Activated B cell treated with CpG ODN at 0.5 μM for 24 hours (primary cell): ENCODE results near the gene ERICH2. TPM values are rescaled to one million over a fixed set of nuclear protein-coding genes. Genes with fewer than 3 reads are reported as not detected.

Source experiments
- ATAC-seq: fragments of 200-7000 bp; cut with Tn5 transposase; one replicate; pipeline ENCODE4 v1.10.0; 2021; ENCODE audit warnings: low read depth, mild to moderate bottlenecking, moderate library complexity
- CTCF ChIA-PET: fragments of 350-600 bp; sonication (Branson Sonifier 250); formaldehyde crosslinking; loops from one replicate; lab custom pipeline; 2021; ENCODE audit warnings: antibody characterized with exemption; lab: Charles Lee
- POLR2A ChIA-PET: fragments of 350-600 bp; sonication (Branson Sonifier 250); formaldehyde crosslinking; loops from one replicate; lab custom pipeline; 2021; ENCODE audit warnings: antibody characterized with exemption; lab: Charles Lee
- DNase-seq: peaks from one replicate; pipeline ENCODE4 v3.0.0; 2022
- H3K27ac Mint-ChIP-seq: one replicate; pipeline ENCODE4 v1.8.0; 2020; ENCODE audit warnings: mixed read lengths
- H3K27me3 Mint-ChIP-seq: one replicate; pipeline ENCODE4 v1.8.0; 2021; ENCODE audit warnings: mixed read lengths
- H3K36me3 Mint-ChIP-seq: one replicate; pipeline ENCODE4 v1.8.0; 2021; ENCODE audit warnings: low read depth, mixed read lengths
- H3K4me1 Mint-ChIP-seq: one replicate; pipeline ENCODE4 v1.8.0; 2021; ENCODE audit warnings: mixed read lengths
- H3K4me3 Mint-ChIP-seq: one replicate; pipeline ENCODE4 v1.8.0; 2020; ENCODE audit warnings: mild to moderate bottlenecking, mixed read lengths
- H3K9me3 Mint-ChIP-seq: one replicate; pipeline ENCODE4 v1.8.0; 2020; ENCODE audit warnings: mixed read lengths
- intact Hi-C: fragments of 100-400 bp; cut with micrococcal nuclease; formaldehyde crosslinking; loops from one replicate; pipeline ENCODE4 v1.15.1; 2024
- total RNA-seq: library from RNA; stranded (reverse); gene quantifications from 2 replicates; pipeline ENCODE4 v1.2.3, GENCODE V29; 2022
- TF ChIP-seq, protein P1 (sequence below): fragments of 200-600 bp; IDR thresholded peaks from one replicate; pipeline ENCODE4 v1.8.0; 2022; ENCODE audit warnings: antibody characterized with exemption, mild to moderate bottlenecking

ERICH2 gene
- total RNA-seq, 1 donor from 2014 or later = not detected

DNA sequence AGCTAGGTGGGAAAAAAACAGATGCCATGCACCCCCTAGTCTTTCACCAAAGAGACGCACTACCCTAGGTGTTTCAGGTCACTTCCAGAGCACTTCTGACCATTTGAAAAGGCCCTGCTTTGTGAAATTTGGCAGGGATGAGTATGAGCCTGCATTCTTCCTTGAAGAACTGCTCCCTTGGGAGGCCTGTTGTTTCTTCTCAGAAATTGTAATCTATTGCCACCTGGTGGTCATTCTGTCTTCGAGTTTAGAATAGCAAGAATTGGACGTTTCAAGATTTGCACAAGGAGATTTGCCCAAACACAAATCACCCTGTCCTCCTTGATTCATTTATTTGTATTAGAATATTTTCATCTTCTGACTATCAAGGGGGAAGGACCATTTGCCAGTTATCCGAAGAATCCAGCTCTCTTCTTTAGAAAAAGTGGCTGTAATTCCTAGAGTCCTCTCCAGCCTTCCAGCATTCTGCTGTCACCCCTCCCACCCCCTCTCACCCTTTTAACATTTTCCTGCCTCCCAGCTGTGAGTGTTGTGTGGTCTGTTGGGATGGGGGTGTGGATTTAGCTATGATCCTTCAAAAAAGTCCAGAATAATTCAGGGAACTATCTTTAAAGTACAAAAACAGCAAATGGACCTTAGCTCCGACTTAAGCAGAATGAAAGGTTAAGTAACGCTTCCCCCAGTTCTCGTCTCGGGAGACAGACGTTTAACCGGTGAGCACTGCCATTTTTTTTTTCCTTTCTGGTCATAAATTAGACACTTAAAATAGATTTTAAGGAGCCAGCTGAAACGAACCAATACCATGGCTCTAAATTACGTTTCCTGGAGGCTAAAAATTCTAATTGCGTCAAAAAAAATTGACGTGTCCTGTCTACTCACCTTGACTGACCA, 42.8 kb downstream of the ERICH2 start:
- no peak for DNase-seq
- intact Hi-C loops = loop anchor here (1.0 to 10.0 kb wide), 5 partner anchors 404 to 1451 kb away; partner anchors contain the start of gene LRP2

DNA sequence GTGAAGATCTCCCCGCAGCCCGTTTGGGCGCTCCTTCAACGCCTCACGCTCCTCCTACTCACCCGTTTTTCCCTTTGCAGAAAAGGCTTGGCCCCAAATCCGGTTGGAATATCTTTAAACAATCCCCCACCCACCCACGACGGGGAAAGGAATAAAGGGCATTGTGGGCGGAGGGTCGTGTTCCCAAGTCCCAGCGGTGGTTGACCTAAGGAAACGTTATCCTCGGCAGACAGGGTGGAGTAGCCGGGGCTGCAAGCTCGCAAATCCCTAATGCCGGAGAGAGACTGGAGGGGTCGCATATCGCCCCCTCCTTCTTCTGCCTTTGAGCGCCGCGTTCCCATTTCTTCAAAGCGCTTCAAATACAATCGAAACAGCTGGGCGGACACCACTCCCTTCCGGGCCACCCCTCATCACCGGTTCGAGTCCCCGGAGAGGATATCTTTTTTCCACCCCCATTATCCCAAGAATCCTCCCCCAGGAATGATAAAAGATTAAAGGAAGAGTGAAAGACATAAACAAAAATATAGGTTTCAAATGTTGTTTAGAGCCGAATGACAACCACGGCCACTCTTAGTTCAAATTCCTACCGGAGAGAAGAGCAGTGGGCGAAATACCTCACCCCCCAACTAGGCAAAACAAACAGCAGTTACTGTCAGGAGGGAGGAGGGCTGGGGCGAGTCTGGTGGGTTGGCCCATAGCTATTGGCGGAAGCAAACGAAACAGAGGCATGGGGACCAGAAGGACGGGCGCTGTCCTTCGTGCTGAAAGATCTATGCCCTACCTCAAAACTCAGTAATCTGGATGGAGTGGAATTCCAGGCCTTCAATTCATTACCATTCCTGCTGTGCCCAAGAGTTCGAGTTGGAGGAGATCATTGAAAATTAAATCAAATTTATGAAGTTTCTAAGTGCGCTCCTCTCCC, 43.7 kb downstream of the ERICH2 start:
- POLR2A ChIA-PET = no interaction called here
- H3K27me3 Mint-ChIP-seq = peaks cover 62% of the 10 kb centered on the region
- CTCF ChIA-PET = interaction anchor here (0.8 to 3.6 kb wide), 9 partner anchors 42 to 883 kb away, joined by 3 to 15 read pairs (median 4); no protein-coding TSS in a partner anchor
- no peak overlapping the region for H3K27ac Mint-ChIP-seq
- intact Hi-C loops = loop anchor here (2.0 to 10.0 kb wide), 4 partner anchors 43 to 1452 kb away; partner anchors contain the start of genes ERICH2, LRP2 and SP5
- no peaks in the 10 kb centered on the region for H3K9me3 Mint-ChIP-seq
- TF ChIP-seq, protein P1, sequence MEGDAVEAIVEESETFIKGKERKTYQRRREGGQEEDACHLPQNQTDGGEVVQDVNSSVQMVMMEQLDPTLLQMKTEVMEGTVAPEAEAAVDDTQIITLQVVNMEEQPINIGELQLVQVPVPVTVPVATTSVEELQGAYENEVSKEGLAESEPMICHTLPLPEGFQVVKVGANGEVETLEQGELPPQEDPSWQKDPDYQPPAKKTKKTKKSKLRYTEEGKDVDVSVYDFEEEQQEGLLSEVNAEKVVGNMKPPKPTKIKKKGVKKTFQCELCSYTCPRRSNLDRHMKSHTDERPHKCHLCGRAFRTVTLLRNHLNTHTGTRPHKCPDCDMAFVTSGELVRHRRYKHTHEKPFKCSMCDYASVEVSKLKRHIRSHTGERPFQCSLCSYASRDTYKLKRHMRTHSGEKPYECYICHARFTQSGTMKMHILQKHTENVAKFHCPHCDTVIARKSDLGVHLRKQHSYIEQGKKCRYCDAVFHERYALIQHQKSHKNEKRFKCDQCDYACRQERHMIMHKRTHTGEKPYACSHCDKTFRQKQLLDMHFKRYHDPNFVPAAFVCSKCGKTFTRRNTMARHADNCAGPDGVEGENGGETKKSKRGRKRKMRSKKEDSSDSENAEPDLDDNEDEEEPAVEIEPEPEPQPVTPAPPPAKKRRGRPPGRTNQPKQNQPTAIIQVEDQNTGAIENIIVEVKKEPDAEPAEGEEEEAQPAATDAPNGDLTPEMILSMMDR = no peak
- H3K4me1 Mint-ChIP-seq = peaks cover 38% of the 10 kb centered on the region
- H3K36me3 Mint-ChIP-seq = no peaks in the 10 kb centered on the region
- ATAC-seq (no peak), DNase-seq (no peak)
- no peak overlapping the region for H3K4me3 Mint-ChIP-seq

More for the DNA sequence above, 42.8 kb downstream of the ERICH2 start:
- H3K27ac Mint-ChIP-seq = peak overlapping the region; percentile 35
- H3K27me3 Mint-ChIP-seq = peaks cover 57% of the 10 kb centered on the region
- TF ChIP-seq, protein P1 = no peak
- H3K4me1 Mint-ChIP-seq = peaks cover 30% of the 10 kb centered on the region
- H3K9me3 Mint-ChIP-seq = no peaks in the 10 kb centered on the region
- no peaks in the 10 kb centered on the region for H3K36me3 Mint-ChIP-seq
- CTCF ChIA-PET = interaction anchor here (0.7 to 2.6 kb wide), 13 partner anchors 41 to 1269 kb away, joined by 3 to 15 read pairs (median 4); no protein-coding TSS in a partner anchor
- no peak overlapping the region for H3K4me3 Mint-ChIP-seq
- no peak for ATAC-seq
- POLR2A ChIA-PET = no interaction called here

DNA sequence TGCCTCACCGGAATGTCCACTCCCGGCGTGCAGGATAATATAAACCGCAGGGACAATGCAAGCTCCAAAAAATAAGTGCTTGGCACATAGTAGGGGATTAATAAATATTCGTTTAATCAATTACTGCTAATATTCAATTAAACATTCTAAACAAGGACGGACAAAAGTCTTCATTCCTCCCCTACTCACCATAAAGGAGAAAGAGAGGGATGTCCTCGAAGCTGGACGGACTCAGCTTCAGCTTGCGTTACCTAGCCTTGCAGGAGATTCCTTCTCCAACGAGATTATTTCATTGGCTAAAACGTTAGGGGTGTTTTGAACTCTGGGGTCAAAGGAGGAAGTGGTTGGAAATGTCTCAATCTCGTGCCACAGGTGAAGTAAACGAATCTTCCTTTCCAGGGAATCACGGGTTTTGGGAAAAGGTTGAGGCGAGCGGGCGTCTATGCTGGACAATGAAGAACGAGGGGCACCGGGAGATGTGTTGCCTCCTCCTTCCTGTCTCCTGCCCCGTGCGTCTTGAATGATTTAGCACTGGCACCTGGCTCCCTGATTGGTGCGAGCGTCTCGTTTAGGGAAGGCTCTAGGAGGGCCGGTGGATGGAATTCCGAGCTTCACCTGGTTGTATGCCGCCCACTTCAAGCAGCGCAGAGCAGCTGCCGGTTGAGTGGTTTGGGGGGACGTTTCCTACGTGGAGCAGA, 44.5 kb downstream of the ERICH2 start:
- POLR2A ChIA-PET = no interaction called here

DNA sequence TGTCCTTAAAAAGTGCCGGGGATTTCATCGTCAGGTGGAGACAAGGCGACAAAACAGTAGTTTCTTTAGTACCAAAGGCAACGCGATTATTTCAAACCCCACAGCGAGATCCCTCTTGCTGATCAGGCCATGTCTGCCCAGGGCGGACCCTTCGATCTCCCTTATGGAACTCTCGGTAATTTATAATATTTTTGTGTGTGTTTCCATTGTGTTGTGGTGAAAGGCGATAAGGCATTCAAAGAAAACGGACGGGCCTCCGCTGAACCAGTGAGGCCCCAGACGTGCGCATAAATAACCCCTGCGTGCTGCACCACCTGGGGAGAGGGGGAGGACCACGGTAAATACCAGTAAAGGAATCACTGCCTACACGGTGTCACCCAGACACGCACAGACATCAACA, 45.1 kb downstream of the ERICH2 start:
- CTCF ChIA-PET = interaction anchor here (1.0 to 3.6 kb wide), 3 partner anchors 9 to 453 kb away, joined by 3 to 11 read pairs (median 4); no protein-coding TSS in a partner anchor
- DNase-seq (no peak), ATAC-seq (no peak)
- TF ChIP-seq, protein P1 = no peak
- POLR2A ChIA-PET = no interaction called here
- Mint-ChIP-seq H3K9me3 (no peaks in the 10 kb centered on the region), H3K27me3 (peaks cover 59% of the 10 kb centered on the region), H3K4me3 (peak overlapping the region; percentile 70), H3K4me1 (peaks cover 44% of the 10 kb centered on the region), H3K36me3 (no peaks in the 10 kb centered on the region), H3K27ac (no peak overlapping the region)
- intact Hi-C loops = loop anchor here (1.0 to 10.0 kb wide), 5 partner anchors 45 to 1361 kb away; partner anchors contain the start of genes DLX2, ERICH2 and SP5

More for the DNA sequence above, 44.5 kb downstream of the ERICH2 start:
- DNase-seq = no peak
- no peaks in the 10 kb centered on the region for H3K36me3 Mint-ChIP-seq
- H3K4me3 Mint-ChIP-seq = no peak overlapping the region
- peaks cover 40% of the 10 kb centered on the region for H3K4me1 Mint-ChIP-seq
- peaks cover 61% of the 10 kb centered on the region for H3K27me3 Mint-ChIP-seq
- no peak overlapping the region for H3K27ac Mint-ChIP-seq
- no peak for ATAC-seq
- H3K9me3 Mint-ChIP-seq = no peaks in the 10 kb centered on the region
- TF ChIP-seq, protein P1 = no peak
- intact Hi-C loops = loop anchor here (1.0 to 10.0 kb wide), 6 partner anchors 44 to 1452 kb away; partner anchors contain the start of genes DLX2, ERICH2, LRP2 and SP5
- CTCF ChIA-PET = interaction anchor here (1.1 to 3.6 kb wide), 3 partner anchors 9 to 453 kb away, joined by 4 to 11 read pairs (median 8); no protein-coding TSS in a partner anchor
